Sigmoid colon (tissue), 7 donors: ENCODE results near the gene CAPNS1. TPM values are rescaled to one million over a fixed set of nuclear protein-coding genes. Genes with fewer than 3 reads are reported as not detected.

Experiments
- DNase-seq: peaks from one replicate; pipeline ENCODE4 v3.0.0-alpha.2; 2019
- H3K27ac ChIP-seq, 4 donors: fragments of 200-600 bp; sonication (generic); one replicate each; pipeline ENCODE4 v1.5.1; 2016 to 2019; ENCODE audit warnings: mild to moderate bottlenecking in 1 of 4
- H3K27me3 ChIP-seq, 3 donors: fragments of 200-600 bp; sonication (generic); one replicate each; pipeline ENCODE4 v1.5.1; 2019; ENCODE audit warnings: mild to moderate bottlenecking in 1 of 3
- H3K36me3 ChIP-seq, 4 donors: fragments of 200-600 bp; sonication (generic); one replicate each; pipeline ENCODE4 v1.5.1; 2016 to 2019
- H3K4me1 ChIP-seq, 4 donors: fragments of 200-600 bp; sonication (generic); one replicate each; pipeline ENCODE4 v1.5.1; 2017 to 2019
- H3K4me3 ChIP-seq, 4 donors: fragments of 200-600 bp; sonication (generic); one replicate each; pipeline ENCODE4 v1.5.1; 2017 to 2019; ENCODE audit warnings: mild to moderate bottlenecking in 2 of 4, moderate library complexity in 1 of 4
- H3K9me3 ChIP-seq, 4 donors: fragments of 200-600 bp in 3 of 4; sonication (generic) in 3 of 4; one replicate each; pipeline versions ENCODE4 v1.5.1 to v1.6.1; 2013 to 2019
- CTCF ChIP-seq, 4 experiments: fragments of 450-650 bp in 3 of 4; fragments of 200-600 bp in 1 of 4; IDR thresholded peaks; one replicate each; pipeline ENCODE4 v1.5.1; 2016 to 2019; ENCODE audit warnings: antibody characterized with exemption in 4 of 4, mild to moderate bottlenecking in 3 of 4, moderate library complexity in 2 of 4
- EP300 ChIP-seq, 4 donors: sonication (generic); formaldehyde crosslinking; IDR thresholded peaks; one replicate each; pipeline ENCODE4 v1.6.1; 2017; ENCODE audit warnings: antibody characterized with exemption in 4 of 4
- POLR2A ChIP-seq, 2 donors: fragments of 450-650 bp; IDR thresholded peaks; one replicate each; pipeline ENCODE4 v1.6.1; 2016; ENCODE audit warnings: antibody characterized with exemption in 2 of 2, mild to moderate bottlenecking in 2 of 2, moderate library complexity in 2 of 2
- POLR2AphosphoS5 ChIP-seq, 4 donors: sonication (generic); formaldehyde crosslinking; IDR thresholded peaks; one replicate each; pipeline ENCODE4 v1.6.1; 2017; ENCODE audit warnings: antibody characterized with exemption in 4 of 4
- WGBS, 2 donors: extraction: QIAGEN DNeasy Blood & Tissue Kit; methylation state at CpG; one replicate each; pipeline ENCODE4 v1.1.7; 2013; 5-methylcytosine and 5-hydroxymethylcytosine counted together
- intact Hi-C: fragments of 100-400 bp; cut with DNase I; formaldehyde crosslinking; loops from one replicate; pipeline ENCODE4 v1.15.1; 2023
- polyA plus RNA-seq, 3 donors: library from polyadenylated mRNA; stranded (reverse); fragments of 200-250 nt; gene quantifications; one replicate each; pipeline ENCODE4 v1.2.3, GENCODE V29; 2013
- total RNA-seq, 4 donors: library from RNA; depleted of rRNA; stranded (reverse); fragments of >200 nt; gene quantifications; one replicate each; pipeline ENCODE4 v1.1.0, GENCODE V29; 2016
- donor health status: healthy with polysubstance abuse.
- donor health status: Bipolar disorder and iron deficiency.
- donor health status: healthy.

CAPNS1 gene
- total and polyA plus RNA-seq, 7 donors = 101 to 938 (median 116) TPM

- TF ChIP-seq EP300 (IDR thresholded peaks at IDR 0.05) = no peak
- peak in 3 of 4 donors; percentile 62 to 77 (median 69) for TF ChIP-seq POLR2AphosphoS5 (IDR thresholded peaks at IDR 0.05)
- Histone ChIP-seq H3K36me3 (peaks cover 0 to 2% (median under 1%) of the 10 kb centered on the region in 4 donors), H3K9me3 (no peaks in the 10 kb centered on the region), H3K4me3 (no peak overlapping the region), H3K4me1 (peaks cover 0 to 29% (median 22%) of the 10 kb centered on the region in 4 donors), H3K27me3 (no peaks in the 10 kb centered on the region), H3K27ac (peak overlapping the region; percentile 73 to 100 (median 86))
- intact Hi-C loops = no loop called here
- peak; percentile 79 for DNase-seq
- 44 to 72% methylated on average over 12 of the region's 12 CpGs for WGBS, 2 donors
These were observed 2.7 kb upstream of the CAPNS1 start for GRCh38 chr19:36136964-36137686.

GRCh38 chr19:36139120-36139472, 770 bp upstream of the CAPNS1 start:
- TF ChIP-seq POLR2A (IDR thresholded peaks at IDR 0.05) (no peak), CTCF (IDR thresholded peaks at IDR 0.05) (no peak), EP300 (IDR thresholded peaks at IDR 0.05) (no peak), POLR2AphosphoS5 (IDR thresholded peaks at IDR 0.05) (no peak)
- 32 to 56% methylated on average over 7 of the region's 7 CpGs for WGBS, 2 donors
- no peak for DNase-seq
- Histone ChIP-seq H3K27ac (peak overlapping the region; percentile 89 to 100 (median 98)), H3K4me3 (peak overlapping the region; percentile 56 to 94 (median 82)), H3K9me3 (no peaks in the 10 kb centered on the region), H3K27me3 (no peaks in the 10 kb centered on the region), H3K36me3 (peaks cover 11 to 19% (median 14%) of the 10 kb centered on the region in 4 donors), H3K4me1 (peaks cover 0 to 30% (median 25%) of the 10 kb centered on the region in 4 donors)
- intact Hi-C loops = no loop called here

- no peaks in the 10 kb centered on the region for H3K9me3 ChIP-seq
- peaks cover 0 to 30% (median 25%) of the 10 kb centered on the region in 4 donors for H3K4me1 ChIP-seq
- intact Hi-C loops = loop anchor here (1.0 to 5.0 kb wide), 2 partner anchors 12 to 383 kb away; partner anchors contain the start of genes COX7A1, HSPB6 and PROSER3
- TF ChIP-seq EP300 (IDR thresholded peaks at IDR 0.05) = no peak
- no peak for TF ChIP-seq POLR2AphosphoS5 (IDR thresholded peaks at IDR 0.05)
- no peak for TF ChIP-seq CTCF (IDR thresholded peaks at IDR 0.05)
- no peak for TF ChIP-seq POLR2A (IDR thresholded peaks at IDR 0.05)
- peak overlapping the region; percentile 89 to 100 (median 98) for H3K27ac ChIP-seq
- H3K27me3 ChIP-seq = no peaks in the 10 kb centered on the region
- WGBS, 2 donors = 0% methylated on average over 31 of the region's 31 CpGs
- H3K36me3 ChIP-seq = peaks cover 24 to 32% (median 27%) of the 10 kb centered on the region in 4 donors
- peak; percentile 78 for DNase-seq
- H3K4me3 ChIP-seq = peak overlapping the region; percentile 56 to 94 (median 82)
These were observed 605 bp downstream of the CAPNS1 start for GRCh38 chr19:36140304-36141038.

GRCh38 chr19:36141039-36141927, 1.4 kb downstream of the CAPNS1 start:
- Histone ChIP-seq H3K27ac (peak overlapping the region; percentile 89 to 100 (median 98)), H3K4me1 (peaks cover 0 to 27% (median 24%) of the 10 kb centered on the region in 4 donors), H3K27me3 (no peaks in the 10 kb centered on the region), H3K9me3 (no peaks in the 10 kb centered on the region), H3K4me3 (peak overlapping the region; percentile 56 to 94 (median 82)), H3K36me3 (peaks cover 32 to 40% (median 35%) of the 10 kb centered on the region in 4 donors)
- 22 to 23% methylated on average over 42 of the region's 42 CpGs for WGBS, 2 donors
- intact Hi-C loops = loop anchor here (5.0 kb wide), 1 partner anchor 384 kb away; the partner anchor contains the start of genes HSPB6 and PROSER3
- DNase-seq = peak; percentile 93
- TF ChIP-seq EP300 (IDR thresholded peaks at IDR 0.05) (no peak), POLR2AphosphoS5 (IDR thresholded peaks at IDR 0.05) (peak; percentile 79 to 94 (median 86)), POLR2A (IDR thresholded peaks at IDR 0.05) (no peak)

GRCh38 chr19:36142046-36142445, 2.2 kb downstream of the CAPNS1 start:
- WGBS, 2 donors = 94 to 95% methylated on average over 14 of the region's 14 CpGs
- no peaks in the 10 kb centered on the region for H3K9me3 ChIP-seq
- H3K27ac ChIP-seq = peak overlapping the region; percentile 89 to 100 (median 98)
- H3K4me3 ChIP-seq = no peak overlapping the region
- TF ChIP-seq POLR2AphosphoS5 (IDR thresholded peaks at IDR 0.05) = no peak
- no peak for TF ChIP-seq EP300 (IDR thresholded peaks at IDR 0.05)
- no peak for TF ChIP-seq POLR2A (IDR thresholded peaks at IDR 0.05)
- no peak for TF ChIP-seq CTCF (IDR thresholded peaks at IDR 0.05)
- DNase-seq = no peak
- no peaks in the 10 kb centered on the region for H3K27me3 ChIP-seq
- H3K36me3 ChIP-seq = peaks cover 36 to 48% (median 41%) of the 10 kb centered on the region in 4 donors
- H3K4me1 ChIP-seq = peaks cover 0 to 19% (median 16%) of the 10 kb centered on the region in 4 donors
- intact Hi-C loops = loop anchor here (5.0 kb wide), 1 partner anchor 385 kb away; the partner anchor contains the start of genes HSPB6 and PROSER3
